ENCODE data around the gene NLRC5.
"Not testable (repeated sequence)": the region's sequence is repeated elsewhere in the genome, so short reads cannot be mapped to it uniquely, and the experiment has no call there.

NLRC5 gene

DNA sequence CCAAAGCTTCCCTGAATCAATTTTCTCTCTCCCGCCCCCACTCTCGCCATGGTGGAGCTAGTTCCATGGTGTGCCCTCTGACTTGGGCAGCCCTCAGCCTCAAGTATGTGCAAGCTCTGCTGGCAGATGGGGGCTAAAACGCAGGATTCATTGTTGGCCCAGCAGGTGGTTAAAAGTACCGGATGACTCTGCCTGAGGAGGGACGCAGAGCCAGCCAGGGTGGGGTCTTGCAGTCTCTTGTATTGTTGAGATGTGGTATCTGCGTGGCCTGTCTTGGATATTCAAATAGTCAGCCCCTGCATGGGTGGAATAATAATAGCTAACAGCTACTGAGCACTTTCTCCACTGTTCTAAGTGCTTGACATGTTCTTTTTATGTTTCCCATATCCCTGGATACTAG, 66.3 kb downstream of the NLRC5 start:
- DNase-seq, result no peak

DNA sequence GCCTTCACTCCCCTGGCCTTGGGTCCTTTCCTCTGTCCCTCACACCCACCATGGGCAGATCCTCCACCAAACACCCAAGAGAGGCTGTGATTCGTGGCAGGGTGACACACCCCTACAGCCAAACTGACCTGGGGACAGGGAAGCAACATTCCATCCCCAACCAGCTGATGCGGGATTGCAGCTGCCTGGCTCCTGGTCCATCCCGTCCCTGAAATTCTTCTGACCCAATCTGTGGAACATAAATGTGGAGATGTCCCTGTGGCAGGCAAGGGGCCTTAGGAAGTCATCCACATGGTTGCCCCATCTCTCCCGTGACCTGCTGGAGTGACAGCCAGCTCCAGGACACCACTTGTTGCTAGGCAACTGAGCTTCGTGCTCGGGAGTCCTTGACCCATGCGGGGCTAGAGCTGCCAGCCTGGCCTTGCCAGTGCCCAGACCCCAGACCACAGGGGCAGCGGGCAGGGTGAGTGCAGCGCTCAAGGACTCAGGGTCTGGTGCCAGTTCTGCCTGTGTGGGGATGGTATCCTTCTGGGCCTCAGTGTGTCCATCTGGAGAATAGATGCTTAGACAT, 69.0 kb downstream of the NLRC5 start:
- no peak for DNase-seq

DNA sequence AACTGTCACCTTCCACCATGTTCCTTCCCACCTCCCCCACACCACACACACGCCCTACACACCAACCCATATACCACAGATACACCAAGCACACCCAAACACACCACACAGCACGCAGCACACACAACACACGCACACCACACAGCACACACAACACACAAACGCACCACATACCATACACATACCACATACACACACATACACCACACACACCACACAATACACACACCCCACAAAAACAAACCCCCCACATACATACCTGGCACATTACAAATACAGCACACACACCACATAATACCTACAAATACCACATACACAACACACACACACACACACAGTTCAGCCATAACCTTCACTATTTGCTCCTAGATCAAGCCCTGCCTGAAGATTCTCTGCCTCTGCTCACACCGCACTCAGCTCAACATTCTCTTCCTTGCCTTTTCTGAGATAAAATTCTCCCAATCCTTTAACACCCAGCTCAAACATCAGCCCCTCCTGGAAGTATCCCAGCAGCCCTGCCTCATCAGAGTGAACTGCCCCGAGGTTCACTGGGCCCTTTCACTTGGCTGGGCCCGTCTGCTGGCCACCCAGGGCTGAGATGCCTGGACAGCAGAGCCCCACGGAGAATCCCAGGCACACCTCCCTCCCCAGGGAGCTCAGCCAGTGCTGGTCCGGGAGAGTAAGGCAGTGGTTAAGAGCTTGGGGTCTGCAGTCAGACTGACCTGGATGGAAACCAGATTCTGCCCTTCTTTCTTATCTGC, 71.1 kb downstream of the NLRC5 start:
- DNase-seq, result no peak

DNA sequence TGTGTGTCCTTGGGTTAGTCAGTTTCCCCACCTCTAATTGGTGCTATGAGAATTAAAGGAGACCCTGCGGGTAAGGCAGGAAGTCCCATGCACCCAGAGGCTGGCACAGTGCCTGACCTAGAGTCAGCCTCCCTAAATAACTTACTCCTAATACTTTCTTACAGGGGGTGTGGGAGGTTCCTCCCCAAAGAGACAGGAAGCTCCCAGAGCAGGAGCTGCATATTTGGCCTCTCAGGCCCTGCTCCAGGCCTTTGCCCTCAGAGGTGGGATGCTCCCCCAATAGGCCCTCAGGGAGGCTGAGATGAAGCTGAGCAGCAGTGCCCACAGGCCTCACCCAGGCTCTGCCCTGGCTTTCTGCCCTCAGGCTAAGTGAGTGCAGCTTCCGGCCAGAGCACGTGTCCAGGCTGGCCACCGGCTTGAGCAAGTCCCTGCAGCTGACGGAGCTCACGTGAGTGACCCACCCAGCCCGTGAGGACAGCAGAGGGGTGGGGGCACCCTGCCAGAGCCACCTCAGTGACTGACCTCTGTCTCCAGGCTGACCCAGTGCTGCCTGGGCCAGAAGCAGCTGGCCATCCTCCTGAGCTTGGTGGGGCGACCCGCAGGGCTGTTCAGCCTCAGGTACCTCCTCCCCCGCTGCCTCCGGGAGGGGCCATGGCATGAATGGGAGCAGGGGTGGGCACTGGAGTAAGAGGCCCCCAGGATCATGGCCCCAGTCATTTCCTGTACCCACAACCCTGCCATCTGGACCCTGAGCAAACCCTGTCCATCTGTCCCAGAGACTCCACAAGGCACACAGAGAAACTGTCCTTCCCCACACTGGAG, 71.9 kb downstream of the NLRC5 start:
- no peak for DNase-seq

DNA sequence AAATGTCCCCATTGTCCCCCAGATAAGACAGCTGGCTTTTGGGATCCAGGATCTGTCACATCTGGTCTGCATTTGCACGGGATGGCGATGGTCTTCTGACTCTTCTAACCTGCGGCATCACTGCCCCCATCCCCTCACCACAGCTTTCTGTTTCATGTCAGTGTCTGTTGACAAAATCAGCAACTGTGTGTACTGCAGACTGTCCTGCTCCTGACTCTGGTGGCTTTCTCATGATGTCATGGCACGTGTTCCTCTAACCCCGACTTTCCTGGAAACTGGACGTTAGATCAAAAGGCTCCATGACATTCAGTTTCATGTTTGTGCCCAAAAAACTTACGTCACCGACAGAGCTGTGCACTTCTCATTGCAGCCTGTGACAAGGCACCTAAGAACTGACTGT, 73.0 kb downstream of the NLRC5 start:
- DNase-seq, result no peak

DNA sequence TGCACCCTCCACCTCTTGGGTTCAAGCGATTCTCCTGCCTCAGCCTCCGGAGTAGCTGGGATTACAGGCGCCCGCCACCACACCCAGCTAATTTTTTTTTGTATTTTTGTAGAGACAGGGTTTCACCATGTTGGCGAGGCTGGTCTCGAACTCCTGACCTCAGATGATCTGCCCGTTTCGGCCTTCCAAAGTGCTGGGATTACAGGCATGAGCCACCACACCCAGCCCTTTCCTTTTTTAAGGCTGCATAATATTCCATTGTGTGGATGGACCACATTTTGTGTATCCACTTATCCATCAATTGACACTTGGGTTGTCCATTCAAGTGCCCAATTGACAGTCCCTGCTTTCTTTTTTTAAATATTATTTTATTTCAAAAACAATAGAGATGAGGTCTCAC, 73.8 kb downstream of the NLRC5 start:
- DNase-seq, result not testable (repeated sequence)

DNA sequence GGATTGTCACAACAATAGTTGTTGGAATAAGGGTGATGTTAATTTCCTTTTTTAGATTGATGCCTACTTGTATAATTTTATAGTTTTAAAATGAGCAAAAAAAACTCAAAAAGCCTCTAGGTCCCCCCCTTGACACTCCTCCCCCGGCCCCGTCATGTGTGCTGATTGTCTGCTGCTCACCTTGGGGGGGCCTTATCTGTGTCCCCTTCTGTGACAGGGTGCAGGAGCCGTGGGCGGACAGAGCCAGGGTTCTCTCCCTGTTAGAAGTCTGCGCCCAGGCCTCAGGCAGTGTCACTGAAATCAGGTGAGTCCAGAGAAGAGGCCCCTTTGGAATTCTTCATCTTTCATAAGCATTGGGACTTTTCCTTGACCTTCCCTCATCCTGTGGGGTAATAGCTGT, 75.6 kb downstream of the NLRC5 start:
- DNase-seq, result no peak

DNA sequence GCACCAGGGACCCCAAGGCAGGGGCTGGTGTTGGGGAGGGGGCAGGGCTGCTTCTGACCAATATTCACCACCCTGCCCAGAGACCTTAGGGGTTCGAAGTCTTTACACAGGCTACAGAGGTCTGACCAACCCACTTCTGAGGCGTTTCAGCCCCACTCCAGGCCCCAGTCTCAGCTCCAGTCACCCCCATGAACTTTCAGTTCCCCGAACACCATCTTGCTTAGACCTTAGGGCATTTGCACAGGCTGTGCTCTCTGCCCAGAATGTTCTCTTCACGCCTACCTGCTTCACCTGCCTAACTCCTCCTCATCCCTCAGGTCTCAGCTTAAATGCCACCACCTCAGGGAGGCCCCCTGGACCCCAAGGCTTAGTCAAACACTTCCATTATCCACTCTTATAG, 77.3 kb downstream of the NLRC5 start:
- DNase-seq, result no peak

DNA sequence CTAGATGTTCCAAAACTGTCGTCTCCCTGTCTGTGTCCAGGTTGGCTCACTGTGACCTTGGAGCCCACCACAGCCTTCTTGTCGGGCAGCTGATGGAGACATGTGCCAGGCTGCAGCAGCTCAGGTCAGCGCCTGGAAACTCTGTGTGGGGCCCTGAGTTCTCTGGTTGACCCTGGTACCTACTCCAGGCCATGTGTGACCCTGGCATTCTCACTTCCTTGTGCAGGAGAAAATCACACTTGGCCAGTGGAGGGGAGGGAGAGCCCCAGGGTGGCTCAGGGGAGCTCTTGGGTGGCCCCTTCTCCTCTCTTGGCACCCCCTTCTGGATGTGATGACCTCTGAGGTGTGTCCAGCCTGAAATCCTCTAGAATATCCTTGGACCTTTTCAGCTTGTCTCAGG, 78.0 kb downstream of the NLRC5 start:
- DNase-seq, result no peak

DNA sequence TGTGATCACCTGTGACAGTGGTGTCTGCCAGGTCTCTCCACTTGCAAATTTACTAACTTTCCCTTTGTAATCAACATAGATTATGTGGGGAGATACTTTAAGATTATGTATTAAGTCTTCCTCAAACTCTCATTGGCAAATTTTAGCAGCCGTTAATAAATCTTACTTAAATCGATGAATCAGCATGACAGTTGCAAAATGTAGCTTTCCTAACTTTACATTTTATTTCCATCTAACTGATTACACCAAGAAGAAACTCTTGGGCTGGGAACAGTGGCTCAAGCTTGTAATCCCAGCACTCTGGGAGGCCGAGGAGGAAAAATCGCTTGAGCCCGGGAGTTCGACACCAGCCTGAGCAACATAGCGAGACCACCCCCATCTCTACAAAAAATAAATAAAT, 79.7 kb downstream of the NLRC5 start:
- DNase-seq, result no peak

DNA sequence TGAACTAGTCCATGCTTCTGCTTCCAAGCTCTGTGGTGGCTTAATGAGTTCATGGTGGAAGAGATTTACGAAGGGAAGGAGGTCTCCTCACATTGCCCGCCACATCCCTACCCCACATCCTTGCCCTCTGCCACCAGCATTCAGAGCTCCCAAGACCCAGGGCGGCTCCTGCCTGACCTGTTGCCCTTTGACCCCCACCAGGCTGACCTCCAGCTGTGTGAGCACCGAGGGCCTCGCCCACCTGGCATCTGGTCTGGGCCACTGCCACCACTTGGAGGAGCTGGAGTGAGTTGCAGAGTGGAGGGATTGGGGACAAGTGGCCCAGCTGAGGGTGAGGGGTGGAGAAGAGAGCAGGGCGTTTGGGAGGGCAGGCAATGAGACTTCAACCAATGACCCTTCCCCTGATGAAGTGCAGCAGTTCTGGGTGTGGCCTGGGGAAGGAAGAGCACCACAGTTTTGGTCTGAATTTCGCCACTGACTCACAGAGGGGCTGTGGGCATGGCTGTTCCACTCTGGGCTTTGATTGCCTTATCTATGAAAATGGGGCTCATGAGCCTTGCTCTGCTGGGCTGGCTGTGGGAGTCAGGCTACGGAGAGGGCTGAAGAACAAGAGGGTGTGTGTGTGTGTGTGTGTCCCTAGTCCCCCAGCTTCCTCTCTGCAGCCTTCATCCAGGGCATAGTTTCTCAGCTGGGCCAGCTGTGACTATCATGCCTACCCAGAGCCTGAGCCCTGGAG, 80.4 kb downstream of the NLRC5 start:
- DNase-seq, result no peak

DNA sequence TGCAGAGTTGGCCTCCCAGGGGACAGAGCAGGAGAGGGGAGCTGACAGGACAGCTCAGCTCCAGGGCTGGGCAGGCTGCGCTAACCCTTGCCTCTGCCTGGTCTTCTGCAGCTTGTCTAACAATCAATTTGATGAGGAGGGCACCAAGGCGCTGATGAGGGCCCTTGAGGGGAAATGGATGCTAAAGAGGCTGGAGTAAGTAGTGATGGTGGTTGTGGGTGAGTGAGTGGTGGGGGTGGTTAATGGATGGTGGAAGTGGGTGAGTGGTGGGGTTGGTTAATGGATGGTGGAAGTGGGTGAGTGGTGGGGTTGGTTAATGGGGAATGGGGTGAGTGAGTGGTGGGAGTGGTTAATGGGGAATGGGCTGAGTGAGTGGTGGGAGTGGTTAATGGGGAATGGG, 81.1 kb downstream of the NLRC5 start:
- no peak for DNase-seq

DNA sequence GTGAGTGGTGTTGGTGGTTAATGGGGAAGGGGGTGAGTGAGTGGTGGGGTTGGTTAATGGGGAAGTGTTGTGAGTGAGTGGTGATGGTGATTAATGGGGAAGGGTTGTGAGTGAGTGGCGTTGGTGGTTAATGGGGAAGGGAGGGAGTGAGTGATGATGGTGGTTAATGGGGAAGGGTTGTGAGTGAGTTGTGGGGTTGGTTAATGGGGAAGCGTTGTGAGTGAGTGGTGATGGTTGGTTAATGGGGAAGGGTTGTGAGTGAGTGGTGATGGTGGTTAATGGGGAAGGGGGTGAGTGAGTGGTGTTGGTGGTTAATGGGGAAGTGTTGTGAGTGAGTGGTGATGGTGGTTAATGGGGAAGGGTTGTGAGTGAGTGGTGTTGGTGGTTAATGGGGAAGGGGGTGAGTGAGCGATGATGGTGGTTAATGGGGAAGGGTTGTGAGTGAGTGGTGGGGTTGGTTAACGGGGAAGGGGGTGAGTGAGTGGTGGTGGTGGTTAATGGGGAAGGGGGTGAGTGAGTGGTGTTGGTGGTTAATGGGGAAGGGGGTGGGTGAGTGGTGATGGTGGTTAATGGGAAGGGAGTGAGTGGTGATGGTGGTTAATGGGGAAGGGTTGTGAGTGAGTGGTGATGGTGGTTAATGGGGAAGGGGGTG, 81.8 kb downstream of the NLRC5 start:
- not testable (repeated sequence) for DNase-seq

DNA sequence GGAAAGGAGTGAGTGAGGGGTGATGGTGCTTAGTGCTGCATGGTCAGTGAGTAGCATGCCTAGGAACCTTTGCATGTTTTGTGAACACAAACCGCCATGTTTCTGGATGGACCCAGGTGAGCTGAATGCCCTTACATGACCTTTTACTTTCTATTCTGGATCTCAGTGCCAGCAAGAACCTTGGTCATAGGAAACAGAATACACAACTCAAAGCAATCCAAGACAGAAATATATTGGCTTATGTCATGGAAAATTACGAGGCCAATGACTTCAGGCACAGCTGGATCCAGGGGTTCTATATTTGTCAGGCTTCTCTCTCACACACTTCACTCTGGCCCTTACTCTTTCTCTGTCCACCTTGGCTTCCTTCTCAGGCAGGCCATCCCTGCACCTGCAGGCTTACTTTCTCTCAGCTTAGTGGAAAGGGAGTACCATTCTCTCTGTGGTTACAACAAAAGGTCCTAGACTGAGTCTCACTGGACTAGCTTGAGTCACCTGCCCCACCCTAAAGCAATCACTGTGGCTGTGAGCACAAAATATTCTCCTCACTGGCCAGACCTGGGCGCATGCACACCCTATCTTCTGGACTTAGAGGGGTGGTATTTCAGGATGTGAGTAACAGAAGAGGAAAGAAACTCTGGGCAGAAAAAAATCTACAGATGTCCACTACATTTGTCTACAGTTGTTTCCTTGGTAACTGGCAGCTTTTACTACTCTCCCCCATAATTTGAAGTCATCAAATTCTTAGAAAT, 82.7 kb downstream of the NLRC5 start:
- no peak for DNase-seq

DNA sequence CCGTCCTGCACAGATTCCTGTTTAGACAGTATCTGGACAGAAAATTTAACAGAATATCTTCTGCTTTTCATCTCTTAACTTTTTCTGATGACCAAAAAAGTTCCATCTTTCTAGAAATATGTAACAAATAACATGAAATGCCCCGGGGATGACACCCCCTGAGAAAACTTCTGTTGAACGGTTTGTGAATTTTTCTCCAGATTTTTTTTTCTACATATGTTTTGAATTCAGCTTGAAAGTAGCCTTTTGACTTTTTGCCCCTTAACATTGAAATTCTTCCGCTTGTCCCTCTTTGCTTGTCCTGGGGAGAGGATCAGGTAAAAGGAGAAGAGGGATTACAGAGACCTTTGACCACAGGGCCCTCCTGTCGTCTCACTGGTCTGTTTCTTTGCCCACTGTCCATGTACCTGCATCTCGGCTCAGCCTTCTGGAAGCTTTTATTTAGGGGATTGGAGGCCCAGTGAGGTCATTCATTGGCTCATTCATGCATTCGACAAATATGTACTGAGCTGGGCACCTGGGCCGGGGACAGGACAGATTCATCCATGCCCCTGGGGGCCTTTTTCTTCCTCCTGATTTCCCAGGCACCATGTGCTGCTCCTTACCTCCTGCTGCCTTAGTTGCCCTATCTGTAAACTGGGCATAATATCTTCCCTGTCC, 83.4 kb downstream of the NLRC5 start:
- DNase-seq, result no peak

DNA sequence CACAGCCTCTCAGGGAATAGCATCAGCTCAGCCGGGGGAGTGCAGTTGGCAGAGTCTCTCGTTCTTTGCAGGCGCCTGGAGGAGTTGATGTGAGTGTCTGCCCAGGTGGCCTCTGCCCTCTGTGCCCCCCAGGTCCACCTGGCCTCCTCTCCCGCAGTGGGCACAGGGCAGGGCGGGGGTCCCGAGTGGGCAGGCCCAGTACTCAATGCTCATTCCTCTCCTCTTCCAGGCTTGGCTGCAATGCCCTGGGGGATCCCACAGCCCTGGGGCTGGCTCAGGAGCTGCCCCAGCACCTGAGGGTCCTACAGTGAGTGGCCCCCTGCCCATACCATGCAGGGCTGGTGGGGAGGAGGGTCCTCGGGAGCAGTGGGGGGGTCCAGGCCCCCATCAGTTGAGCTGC, 88.4 kb downstream of the NLRC5 start:
- DNase-seq, result no peak

DNA sequence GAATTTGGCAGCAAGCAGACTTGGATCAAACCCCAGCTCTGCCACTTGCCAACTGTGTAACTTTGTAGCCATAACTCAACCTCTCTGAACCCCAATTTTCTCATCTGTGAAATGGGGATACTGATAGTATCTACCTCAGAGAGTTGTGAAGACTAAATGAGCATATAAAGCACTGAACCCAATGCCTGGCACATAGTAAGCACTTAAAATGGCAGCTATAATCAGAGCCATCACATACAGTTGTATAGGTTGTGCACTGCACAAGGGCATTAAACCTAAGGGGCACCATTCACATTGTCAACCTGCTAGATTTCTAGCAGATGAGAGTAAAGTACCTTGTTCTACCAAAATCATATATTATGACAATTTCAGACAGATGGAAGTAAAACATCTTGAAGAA, 92.4 kb downstream of the NLRC5 start:
- no peak for DNase-seq

DNA sequence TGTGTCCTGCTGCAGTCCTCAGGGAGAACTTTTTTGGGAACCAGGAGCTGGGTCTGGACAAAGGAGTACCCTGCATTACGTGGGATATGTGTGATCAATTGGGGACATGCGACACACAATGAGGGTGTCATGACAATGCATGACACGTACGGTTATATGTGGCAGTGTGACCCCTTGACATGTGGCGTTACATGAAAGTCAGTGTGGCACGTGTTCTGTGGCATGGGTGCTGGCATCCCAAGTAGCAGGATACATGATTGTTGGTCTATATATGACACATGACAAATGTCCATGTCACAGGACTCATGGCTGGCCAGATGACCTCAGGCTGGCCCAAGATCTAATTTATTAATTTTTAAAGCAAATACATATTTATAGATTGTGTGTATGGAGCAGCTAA, 93.3 kb downstream of the NLRC5 start:
- DNase-seq, result no peak

DNA sequence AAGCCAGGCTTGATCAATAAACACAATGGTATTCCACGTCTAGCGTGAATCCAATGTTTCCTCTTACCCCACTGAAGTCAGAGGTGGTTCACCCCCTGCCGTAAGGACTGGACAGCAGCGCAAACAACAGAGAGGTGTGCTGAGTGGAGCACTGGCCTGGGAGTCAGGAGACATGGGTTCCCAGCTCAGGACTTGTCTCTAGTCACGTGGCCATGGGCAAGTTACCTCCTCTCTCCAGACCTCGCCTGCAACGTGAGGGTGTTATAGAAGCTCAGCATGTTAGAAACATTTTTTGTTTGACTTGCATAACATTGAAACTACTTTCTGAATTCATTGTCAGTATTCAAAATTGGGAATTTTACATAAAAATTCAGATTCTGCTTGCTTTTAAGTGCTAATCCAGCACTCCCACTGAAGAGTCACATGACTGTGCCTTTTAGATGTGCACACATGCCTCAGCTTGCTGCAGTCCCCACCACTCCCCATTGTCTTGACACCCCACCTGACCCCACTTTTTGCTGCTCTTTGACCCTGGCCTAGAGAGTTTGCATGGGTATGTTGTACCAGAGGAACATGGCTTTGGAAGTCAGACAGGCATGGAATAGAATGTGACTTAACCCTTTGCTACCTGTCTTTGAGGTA, 94.2 kb downstream of the NLRC5 start:
- DNase-seq, result no peak

DNA sequence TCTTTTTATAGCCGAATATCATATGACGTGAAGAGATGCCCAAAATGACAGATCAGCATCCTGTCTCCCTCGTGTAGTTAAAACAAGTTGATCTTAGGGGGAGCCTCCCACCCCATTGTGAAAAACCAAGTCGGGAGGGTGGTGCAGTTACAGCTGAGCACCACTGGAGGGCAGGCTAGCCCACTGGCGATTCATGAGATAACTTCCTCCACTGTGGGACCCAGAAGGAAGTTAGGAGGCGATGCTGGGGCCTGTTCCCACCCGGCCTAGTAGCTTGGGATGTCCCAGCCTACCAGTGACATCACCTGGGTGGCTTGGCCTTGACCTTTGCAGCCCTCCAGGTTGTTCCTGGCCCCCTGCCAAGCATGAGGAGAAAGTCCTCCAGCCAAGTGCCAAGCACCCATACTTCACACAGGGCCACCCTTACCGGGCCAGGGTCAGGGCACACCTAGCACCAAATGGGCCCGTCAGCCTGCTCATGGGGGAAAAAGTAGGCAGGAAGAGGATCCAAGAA, 95.0 kb downstream of the NLRC5 start:
- no peak for DNase-seq

DNA sequence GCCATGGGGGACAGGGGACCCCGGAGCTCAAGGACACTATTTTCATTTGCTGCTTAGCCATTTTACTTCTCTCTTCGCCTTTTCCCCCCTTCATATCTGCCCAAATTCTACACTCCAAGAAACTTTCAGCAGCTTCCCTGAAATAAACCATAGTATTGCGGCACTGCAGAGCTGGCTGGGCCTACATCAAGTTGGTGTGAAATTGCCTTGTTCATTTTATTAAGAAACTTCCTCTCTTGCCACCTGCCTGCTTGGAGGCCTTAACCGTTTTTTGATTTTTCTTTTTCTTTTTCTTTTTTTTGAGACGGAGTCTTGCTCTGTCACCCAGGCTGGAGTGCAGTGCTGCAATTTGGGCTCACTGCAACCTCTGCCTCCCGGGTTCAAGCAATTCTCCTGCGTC, 95.6 kb downstream of the NLRC5 start:
- DNase-seq, result no peak

Data from NCI-H1417 treated with DMSO at 0.1 percent for 48 hours (cell line).